ENCODE results near the gene NUP210L. TPM values are rescaled to one million over a fixed set of nuclear protein-coding genes. Genes with fewer than 3 reads are reported as not detected.

The NUP210L gene
- total RNA-seq, 3 donors from 2014 or later (not counting 1 experiment from before 2014, with no cell fraction given), result 0.13 to 0.24 (median 0.18) TPM

GRCh38 chr1:153973525-153973924 lies 181.3 kb downstream of the NUP210L start:
- no peak overlapping the region for H3K4me3 Mint-ChIP-seq
- intact Hi-C loops (cut with micrococcal nuclease), result no loop called here
- peak overlapping the region in 1 of 2 donors; percentile 65 for H3K27ac Mint-ChIP-seq
- WGBS (ENCODE audit: insufficient coverage), result 96% methylated on average over 7 of the region's 7 CpGs
- no peaks in the 10 kb centered on the region for H3K9me3 ChIP-seq (ENCODE audit: control insufficient read depth, insufficient read depth, low read length)
- H3K4me1 ChIP-seq (ENCODE audit: control insufficient read depth, insufficient read depth, low read length), result peaks cover 28% of the 10 kb centered on the region
- no peaks in the 10 kb centered on the region for H3K36me3 Mint-ChIP-seq
- H3K27me3 ChIP-seq (ENCODE audit: control insufficient read depth, insufficient read depth, low read length), result no peaks in the 10 kb centered on the region
- TF ChIP-seq CTCF (IDR thresholded peaks at IDR 0.05), result no peak
- ATAC-seq (no peak), DNase-seq (no peak)
- H3K4me3 ChIP-seq (ENCODE audit: low read length), result no peak overlapping the region
- H3K9me3 Mint-ChIP-seq, result no peaks in the 10 kb centered on the region
- H3K36me3 ChIP-seq (ENCODE audit: control insufficient read depth, insufficient read depth, low read length), result peaks cover 26% of the 10 kb centered on the region
- H3K4me1 Mint-ChIP-seq, result peaks cover 32 to 39% of the 10 kb centered on the region in 2 donors
- no peak overlapping the region for H3K27ac ChIP-seq (ENCODE audit: low read length)
- no peaks in the 10 kb centered on the region for H3K27me3 Mint-ChIP-seq (ENCODE audit: low read depth in 2 of 2)

GRCh38 chr1:153973071-153973470 lies 181.8 kb downstream of the NUP210L start:
- H3K4me1 ChIP-seq (ENCODE audit: control insufficient read depth, insufficient read depth, low read length), result peaks cover 33% of the 10 kb centered on the region
- DNase-seq (no peak), ATAC-seq (no peak)
- no peak overlapping the region for H3K4me3 ChIP-seq (ENCODE audit: low read length)
- intact Hi-C loops (cut with micrococcal nuclease), result no loop called here
- H3K9me3 Mint-ChIP-seq, result no peaks in the 10 kb centered on the region
- no peak overlapping the region for H3K27ac ChIP-seq (ENCODE audit: low read length)
- no peak overlapping the region for H3K4me3 Mint-ChIP-seq
- TF ChIP-seq CTCF (IDR thresholded peaks at IDR 0.05), result no peak
- peak overlapping the region in 1 of 2 donors; percentile 65 for H3K27ac Mint-ChIP-seq
- H3K4me1 Mint-ChIP-seq, result peaks cover 32 to 40% of the 10 kb centered on the region in 2 donors
- H3K36me3 Mint-ChIP-seq, result no peaks in the 10 kb centered on the region
- H3K9me3 ChIP-seq (ENCODE audit: control insufficient read depth, insufficient read depth, low read length), result no peaks in the 10 kb centered on the region
- H3K27me3 Mint-ChIP-seq (ENCODE audit: low read depth in 2 of 2), result no peaks in the 10 kb centered on the region
- peaks cover 26% of the 10 kb centered on the region for H3K36me3 ChIP-seq (ENCODE audit: control insufficient read depth, insufficient read depth, low read length)
- H3K27me3 ChIP-seq (ENCODE audit: control insufficient read depth, insufficient read depth, low read length), result no peaks in the 10 kb centered on the region
- WGBS (ENCODE audit: insufficient coverage), result 97% methylated on average over 3 of the region's 3 CpGs

- DNase-seq, result no peak
- Mint-ChIP-seq H3K9me3 (no peaks in the 10 kb centered on the region), H3K4me3 (no peak overlapping the region), H3K27me3 (ENCODE audit: low read depth in 2 of 2) (no peaks in the 10 kb centered on the region), H3K27ac (no peak overlapping the region), H3K36me3 (no peaks in the 10 kb centered on the region), H3K4me1 (peaks cover 33 to 43% of the 10 kb centered on the region in 2 donors)
- Histone ChIP-seq H3K27me3 (ENCODE audit: control insufficient read depth, insufficient read depth, low read length) (no peaks in the 10 kb centered on the region), H3K4me1 (ENCODE audit: control insufficient read depth, insufficient read depth, low read length) (peaks cover 30% of the 10 kb centered on the region), H3K9me3 (ENCODE audit: control insufficient read depth, insufficient read depth, low read length) (no peaks in the 10 kb centered on the region), H3K36me3 (ENCODE audit: control insufficient read depth, insufficient read depth, low read length) (peaks cover 21% of the 10 kb centered on the region), H3K4me3 (ENCODE audit: low read length) (no peak overlapping the region), H3K27ac (ENCODE audit: low read length) (no peak overlapping the region)
- 92% methylated on average over 2 of the region's 2 CpGs for WGBS (ENCODE audit: insufficient coverage)
- intact Hi-C loops (cut with micrococcal nuclease), result no loop called here
- TF ChIP-seq CTCF (IDR thresholded peaks at IDR 0.05), result no peak
- no peak for ATAC-seq
Observed at GRCh38 chr1:153970346-153970745, 184.5 kb downstream of the NUP210L start.

GRCh38 chr1:153968972-153969371 lies 185.9 kb downstream of the NUP210L start:
- Histone ChIP-seq H3K4me1 (ENCODE audit: control insufficient read depth, insufficient read depth, low read length) (peaks cover 34% of the 10 kb centered on the region), H3K36me3 (ENCODE audit: control insufficient read depth, insufficient read depth, low read length) (peaks cover 10% of the 10 kb centered on the region), H3K27me3 (ENCODE audit: control insufficient read depth, insufficient read depth, low read length) (no peaks in the 10 kb centered on the region), H3K4me3 (ENCODE audit: low read length) (no peak overlapping the region), H3K9me3 (ENCODE audit: control insufficient read depth, insufficient read depth, low read length) (no peaks in the 10 kb centered on the region), H3K27ac (ENCODE audit: low read length) (no peak overlapping the region)
- peak overlapping the region; percentile 99 for H3K4me3 Mint-ChIP-seq
- 54% methylated on average over 2 of the region's 2 CpGs for WGBS (ENCODE audit: insufficient coverage)
- H3K27me3 Mint-ChIP-seq (ENCODE audit: low read depth in 2 of 2), result no peaks in the 10 kb centered on the region
- TF ChIP-seq CTCF (IDR thresholded peaks at IDR 0.05), result no peak
- peaks cover 39 to 50% of the 10 kb centered on the region in 2 donors for H3K4me1 Mint-ChIP-seq
- intact Hi-C loops (cut with micrococcal nuclease), result loop anchor here (10.0 kb wide), 1 partner anchor 256 kb away; the partner anchor contains the start of gene UBAP2L
- DNase-seq, result no peak
- no peaks in the 10 kb centered on the region for H3K9me3 Mint-ChIP-seq
- peak overlapping the region; percentile 95 to 98 for H3K27ac Mint-ChIP-seq
- H3K36me3 Mint-ChIP-seq, result no peaks in the 10 kb centered on the region
- no peak for ATAC-seq
